Activated CD4-positive, alpha-beta T cell treated with anti-CD3 and anti-CD28 coated beads for 36 hours (primary cell): Measurements from ENCODE around the gene MAP7. TPM values are rescaled to one million over a fixed set of nuclear protein-coding genes. Genes with fewer than 3 reads are reported as not detected.
"Not testable (repeated sequence)": the region's sequence is repeated elsewhere in the genome, so short reads cannot be mapped to it uniquely, and the experiment has no call there.

Experiments used
- ATAC-seq: fragments of 200-7000 bp; cut with Tn5 transposase; one replicate; pipeline ENCODE4 v1.10.0; 2021; ENCODE audit warnings: mild to moderate bottlenecking, moderate library complexity
- CTCF ChIA-PET: fragments of 350-600 bp; sonication (Branson Sonifier 250); formaldehyde crosslinking; loops from one replicate; lab custom pipeline; 2021; ENCODE audit warnings: antibody characterized with exemption; lab: Charles Lee
- POLR2A ChIA-PET: fragments of 350-600 bp; sonication (Branson Sonifier 250); formaldehyde crosslinking; loops from one replicate; lab custom pipeline; 2021; ENCODE audit warnings: antibody characterized with exemption, inconsistent platforms; lab: Charles Lee
- DNase-seq: peaks from one replicate; pipeline ENCODE4 v3.0.0-alpha.2; 2020
- H3K27ac Mint-ChIP-seq: one replicate; pipeline ENCODE4 v1.8.0; 2021; ENCODE audit warnings: mixed read lengths
- H3K27me3 Mint-ChIP-seq: one replicate; pipeline ENCODE4 v1.8.0; 2021; ENCODE audit warnings: mixed read lengths
- H3K36me3 Mint-ChIP-seq: one replicate; pipeline ENCODE4 v1.8.0; 2021; ENCODE audit warnings: low read depth, mixed read lengths
- H3K4me1 Mint-ChIP-seq: one replicate; pipeline ENCODE4 v1.8.0; 2021; ENCODE audit warnings: mixed read lengths
- H3K4me3 Mint-ChIP-seq: one replicate; pipeline ENCODE4 v1.8.0; 2021; ENCODE audit warnings: mild to moderate bottlenecking, moderate library complexity, mixed read lengths
- H3K9me3 Mint-ChIP-seq: one replicate; pipeline ENCODE4 v1.8.0; 2021; ENCODE audit warnings: low read depth, mixed read lengths
- intact Hi-C, 2 experiments: fragments of 100-400 bp; cut with DNase I in 1 of 2; cut with micrococcal nuclease in 1 of 2; formaldehyde crosslinking; loops; one replicate each; pipeline versions ENCODE4 v1.14.2 to v1.15.1; 2022 to 2024; cut with DNase I, micrococcal nuclease
- total RNA-seq, 2 experiments: library from RNA; stranded (reverse); gene quantifications; one replicate each; pipeline ENCODE4 v1.2.3, GENCODE V29; 2021

The MAP7 gene
- total RNA-seq, 2 experiments from 2014 or later = 2.1 to 3.1 TPM

- Mint-ChIP-seq H3K27ac (peak overlapping the region; percentile 35), H3K27me3 (no peaks in the 10 kb centered on the region), H3K9me3 (peaks cover 5% of the 10 kb centered on the region), H3K4me1 (no peaks in the 10 kb centered on the region), H3K36me3 (peaks cover 19% of the 10 kb centered on the region), H3K4me3 (no peak overlapping the region)
- intact Hi-C loops = loop anchor here in 1 of 2 experiments (5.0 kb wide), 1 partner anchor 1509 kb away; no protein-coding TSS in a partner anchor
- ATAC-seq (no peak), DNase-seq (no peak)
- POLR2A ChIA-PET = no interaction called here
- CTCF ChIA-PET = interaction anchor here (0.8 to 1.6 kb wide), 3 partner anchors 8 to 443 kb away, joined by 3 to 5 read pairs (median 3); no protein-coding TSS in a partner anchor
These were observed 36.1 kb upstream of the MAP7 start for GRCh38 chr6:136586295-136586694.

GRCh38 chr6:136585523-136585922, 35.3 kb upstream of the MAP7 start:
- DNase-seq, ATAC-seq, H3K27me3 Mint-ChIP-seq, H3K9me3 Mint-ChIP-seq, H3K4me3 Mint-ChIP-seq, H3K27ac Mint-ChIP-seq, H3K4me1 Mint-ChIP-seq, POLR2A ChIA-PET: not testable (repeated sequence)
- peaks cover 15% of the 10 kb centered on the region for H3K36me3 Mint-ChIP-seq
- CTCF ChIA-PET = interaction anchor here (0.6 to 1.6 kb wide), 5 partner anchors 9 to 444 kb away, joined by 3 to 5 read pairs (median 3); partner anchors contain the start of gene MAP3K5
- intact Hi-C loops = loop anchor here in 1 of 2 experiments (5.0 kb wide), 1 partner anchor 1508 kb away; no protein-coding TSS in a partner anchor

GRCh38 chr6:136584290-136584689, 34.1 kb upstream of the MAP7 start:
- POLR2A ChIA-PET, intact Hi-C loops, H3K27ac Mint-ChIP-seq, H3K27me3 Mint-ChIP-seq, H3K4me3 Mint-ChIP-seq, H3K36me3 Mint-ChIP-seq, ATAC-seq, H3K9me3 Mint-ChIP-seq, DNase-seq, H3K4me1 Mint-ChIP-seq: not testable (repeated sequence)
- CTCF ChIA-PET = interaction anchor here (1.1 to 1.2 kb wide), 2 partner anchors 9 to 208 kb away, joined by 4 read pairs; partner anchors contain the start of gene MAP3K5

GRCh38 chr6:136582711-136583471, 32.7 kb upstream of the MAP7 start:
- no peaks in the 10 kb centered on the region for H3K9me3 Mint-ChIP-seq
- CTCF ChIA-PET = no interaction called here
- H3K4me1 Mint-ChIP-seq = no peaks in the 10 kb centered on the region
- DNase-seq (no peak), ATAC-seq (no peak)
- no peak overlapping the region for H3K27ac Mint-ChIP-seq
- POLR2A ChIA-PET = no interaction called here
- no peaks in the 10 kb centered on the region for H3K27me3 Mint-ChIP-seq
- intact Hi-C loops = loop anchor here (1.0 to 2.0 kb wide), 3 partner anchors 62 to 210 kb away; partner anchors contain the start of gene MAP3K5 (in 1 of the 2)
- peaks cover 16% of the 10 kb centered on the region for H3K36me3 Mint-ChIP-seq
- H3K4me3 Mint-ChIP-seq = no peak overlapping the region

GRCh38 chr6:136579800-136580199, 29.6 kb upstream of the MAP7 start:
- DNase-seq = no peak
- H3K27me3 Mint-ChIP-seq = no peaks in the 10 kb centered on the region
- peaks cover 26% of the 10 kb centered on the region for H3K36me3 Mint-ChIP-seq
- H3K27ac Mint-ChIP-seq = no peak overlapping the region
- ChIA-PET POLR2A (interaction anchor here (0.6 kb wide), 1 partner anchor 14 kb away, joined by 5 read pairs; no protein-coding TSS in a partner anchor), CTCF (no interaction called here)
- H3K4me3 Mint-ChIP-seq = no peak overlapping the region
- intact Hi-C loops = no loop called here
- no peaks in the 10 kb centered on the region for H3K4me1 Mint-ChIP-seq
- ATAC-seq = no peak
- no peaks in the 10 kb centered on the region for H3K9me3 Mint-ChIP-seq

GRCh38 chr6:136576821-136577220, 26.6 kb upstream of the MAP7 start:
- intact Hi-C loops = no loop called here
- H3K9me3 Mint-ChIP-seq = peaks cover under 1% of the 10 kb centered on the region
- ATAC-seq = no peak

GRCh38 chr6:136571496-136571895, 21.3 kb upstream of the MAP7 start:
- peaks cover 2% of the 10 kb centered on the region for H3K4me1 Mint-ChIP-seq
- peaks cover 13% of the 10 kb centered on the region for H3K9me3 Mint-ChIP-seq
- intact Hi-C loops = no loop called here
- peaks cover 33% of the 10 kb centered on the region for H3K36me3 Mint-ChIP-seq
- CTCF ChIA-PET = no interaction called here
- H3K27me3 Mint-ChIP-seq = no peaks in the 10 kb centered on the region
- DNase-seq (no peak), ATAC-seq (no peak)
- H3K27ac Mint-ChIP-seq = no peak overlapping the region
- POLR2A ChIA-PET = interaction anchor here (0.7 kb wide), 1 partner anchor 217 kb away, joined by 3 read pairs; no protein-coding TSS in a partner anchor
- no peak overlapping the region for H3K4me3 Mint-ChIP-seq

More at GRCh38 chr6:136576821-136577220, 26.6 kb upstream of the MAP7 start:
- ChIA-PET POLR2A (no interaction called here), CTCF (no interaction called here)
- Mint-ChIP-seq H3K27me3 (no peaks in the 10 kb centered on the region), H3K27ac (no peak overlapping the region), H3K4me1 (no peaks in the 10 kb centered on the region), H3K4me3 (no peak overlapping the region), H3K36me3 (peaks cover 30% of the 10 kb centered on the region)
- DNase-seq = no peak

GRCh38 chr6:136571065-136571464, 20.8 kb upstream of the MAP7 start:
- Mint-ChIP-seq H3K27me3 (no peaks in the 10 kb centered on the region), H3K4me1 (peaks cover 2% of the 10 kb centered on the region), H3K36me3 (peaks cover 33% of the 10 kb centered on the region), H3K27ac (no peak overlapping the region), H3K9me3 (peaks cover 13% of the 10 kb centered on the region), H3K4me3 (no peak overlapping the region)
- ATAC-seq (no peak), DNase-seq (no peak)
- intact Hi-C loops = no loop called here
- CTCF ChIA-PET = no interaction called here
- POLR2A ChIA-PET = interaction anchor here (0.7 kb wide), 1 partner anchor 216 kb away, joined by 3 read pairs; no protein-coding TSS in a partner anchor

GRCh38 chr6:136568129-136568528, 17.9 kb upstream of the MAP7 start:
- DNase-seq (no peak), ATAC-seq (no peak)
- intact Hi-C loops = no loop called here
- Mint-ChIP-seq H3K4me1 (peaks cover 2% of the 10 kb centered on the region), H3K36me3 (peaks cover 23% of the 10 kb centered on the region), H3K27ac (no peak overlapping the region), H3K27me3 (no peaks in the 10 kb centered on the region), H3K4me3 (no peak overlapping the region), H3K9me3 (peaks cover 13% of the 10 kb centered on the region)
- ChIA-PET CTCF (no interaction called here), POLR2A (no interaction called here)

- ATAC-seq = no peak
- Mint-ChIP-seq H3K27me3 (no peaks in the 10 kb centered on the region), H3K27ac (no peak overlapping the region), H3K9me3 (peaks cover 13% of the 10 kb centered on the region), H3K36me3 (peaks cover 21% of the 10 kb centered on the region), H3K4me1 (peaks cover 2% of the 10 kb centered on the region), H3K4me3 (no peak overlapping the region)
- ChIA-PET CTCF (interaction anchor here (1.3 kb wide), 1 partner anchor 14 kb away, joined by 3 read pairs; no protein-coding TSS in a partner anchor), POLR2A (no interaction called here)
- no peak for DNase-seq
- intact Hi-C loops = no loop called here
These were observed 17.5 kb upstream of the MAP7 start for GRCh38 chr6:136567688-136568087.

GRCh38 chr6:136566851-136567250, 16.6 kb upstream of the MAP7 start:
- DNase-seq (no peak), ATAC-seq (no peak)
- intact Hi-C loops = no loop called here
- Mint-ChIP-seq H3K27ac (no peak overlapping the region), H3K9me3 (peaks cover 12% of the 10 kb centered on the region), H3K4me3 (no peak overlapping the region), H3K36me3 (peaks cover 20% of the 10 kb centered on the region), H3K4me1 (peaks cover 2% of the 10 kb centered on the region), H3K27me3 (no peaks in the 10 kb centered on the region)
- ChIA-PET CTCF (interaction anchor here (0.7 to 1.3 kb wide), 3 partner anchors 9 to 245 kb away, joined by 3 read pairs; no protein-coding TSS in a partner anchor), POLR2A (no interaction called here)
